Iris pigment epithelial cell (primary cell): Measurements from ENCODE around the gene P2RX1.
A peak's percentile ranks its signal among the peaks of the same experiment; 100 is the strongest.

Experiments
- DNase-seq: peaks from one replicate; pipeline ENCODE4 v3.0.0-alpha.2; 2011; ENCODE audit warnings: low read depth

The P2RX1 gene

DNA sequence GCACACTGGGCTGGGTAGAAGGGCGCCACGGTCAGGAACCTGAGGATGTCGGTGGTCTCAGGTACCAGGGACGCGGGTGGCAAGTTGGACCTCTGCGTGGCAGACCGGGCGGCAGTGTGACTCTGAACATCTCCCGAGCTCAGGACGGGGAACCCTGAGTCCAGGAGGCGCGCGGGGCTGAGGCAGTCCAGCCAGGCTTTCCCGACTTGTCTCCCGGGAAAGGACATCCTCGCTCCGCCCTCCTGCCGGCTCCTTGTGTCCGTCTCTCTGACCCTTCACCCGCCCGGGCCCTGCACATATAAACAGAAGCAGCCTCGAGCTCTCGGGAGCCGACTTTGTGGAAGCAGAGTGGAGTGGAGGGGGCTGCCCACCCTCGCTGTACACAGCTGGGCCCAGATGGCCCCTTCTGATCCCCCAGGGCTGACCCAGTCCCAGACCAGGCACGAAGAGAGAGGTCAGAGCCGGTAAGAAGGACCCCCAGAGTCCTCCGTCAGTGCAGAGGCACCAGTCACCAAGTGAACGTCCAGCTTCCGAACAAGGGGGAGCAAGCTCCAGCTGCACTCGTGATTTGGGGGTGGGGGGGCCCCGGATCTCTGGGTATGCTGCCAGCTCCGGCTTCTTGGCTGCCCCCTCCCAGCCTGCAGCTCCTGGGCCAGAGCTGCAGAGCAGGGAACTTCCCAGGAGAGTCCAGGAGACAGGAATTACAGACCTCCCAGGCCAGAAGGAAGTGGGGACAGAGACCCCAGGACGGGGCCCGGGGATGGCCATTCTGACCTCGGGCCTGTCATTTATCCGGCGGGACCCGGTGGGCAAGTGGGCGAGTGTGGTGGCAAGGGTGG is 8.5 kb upstream of the P2RX1 start:
- DNase-seq: no peak

DNA sequence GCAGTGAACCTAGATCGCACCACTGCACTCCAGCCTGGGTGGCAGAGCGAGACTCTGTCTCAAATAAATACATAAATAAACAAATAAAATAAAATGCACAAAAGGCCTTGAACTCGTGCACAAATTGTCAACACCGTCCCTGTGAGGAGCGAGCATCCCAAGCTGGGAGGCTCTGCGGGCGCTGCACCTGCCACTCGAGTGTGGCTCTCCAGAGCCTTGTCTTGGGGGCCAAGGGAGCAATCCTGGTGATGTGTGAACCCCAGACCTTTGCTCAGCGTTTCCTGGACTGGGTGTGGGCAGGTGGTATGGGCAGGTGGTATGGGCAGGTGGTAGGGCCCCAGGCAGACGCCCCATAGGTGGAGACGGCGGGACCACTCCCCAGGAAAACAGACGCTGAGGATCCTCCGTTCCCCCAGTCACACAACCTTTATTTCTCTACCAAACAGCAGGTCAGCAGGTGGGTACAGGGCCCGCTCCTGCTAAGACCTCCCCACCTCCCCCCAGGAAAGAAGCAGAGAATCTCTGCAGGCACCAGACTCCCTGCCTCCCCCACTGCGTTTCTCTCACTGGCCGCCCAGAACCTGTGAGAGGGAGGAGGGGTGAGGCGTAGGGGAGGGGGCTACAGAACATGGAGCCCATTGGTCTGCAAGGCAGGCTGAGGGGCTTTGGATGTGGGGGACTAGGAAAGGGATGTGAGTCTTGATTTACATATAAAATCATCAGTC is 7.4 kb upstream of the P2RX1 start:
- no peak for DNase-seq

DNA sequence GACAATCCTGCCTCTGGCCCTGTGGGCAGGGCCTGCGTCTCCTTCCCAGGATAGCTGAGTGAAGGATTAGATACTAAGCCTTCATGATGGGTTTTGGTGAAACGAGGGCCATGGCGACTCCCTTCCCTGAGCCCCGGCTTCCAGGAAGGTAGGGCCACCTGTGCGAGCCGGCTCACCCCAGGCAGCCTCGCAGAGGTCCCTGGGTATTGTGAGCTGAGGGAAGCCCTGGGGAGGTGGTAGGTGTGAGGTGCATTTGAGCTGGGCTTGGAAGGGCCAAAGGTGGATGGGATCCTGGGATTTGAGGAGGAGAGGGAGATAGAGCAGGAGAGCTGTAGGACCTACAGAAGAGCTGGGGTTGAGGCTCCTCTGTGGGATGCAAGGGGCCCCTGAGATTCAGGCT is 6.5 kb upstream of the P2RX1 start:
- no peak for DNase-seq

DNA sequence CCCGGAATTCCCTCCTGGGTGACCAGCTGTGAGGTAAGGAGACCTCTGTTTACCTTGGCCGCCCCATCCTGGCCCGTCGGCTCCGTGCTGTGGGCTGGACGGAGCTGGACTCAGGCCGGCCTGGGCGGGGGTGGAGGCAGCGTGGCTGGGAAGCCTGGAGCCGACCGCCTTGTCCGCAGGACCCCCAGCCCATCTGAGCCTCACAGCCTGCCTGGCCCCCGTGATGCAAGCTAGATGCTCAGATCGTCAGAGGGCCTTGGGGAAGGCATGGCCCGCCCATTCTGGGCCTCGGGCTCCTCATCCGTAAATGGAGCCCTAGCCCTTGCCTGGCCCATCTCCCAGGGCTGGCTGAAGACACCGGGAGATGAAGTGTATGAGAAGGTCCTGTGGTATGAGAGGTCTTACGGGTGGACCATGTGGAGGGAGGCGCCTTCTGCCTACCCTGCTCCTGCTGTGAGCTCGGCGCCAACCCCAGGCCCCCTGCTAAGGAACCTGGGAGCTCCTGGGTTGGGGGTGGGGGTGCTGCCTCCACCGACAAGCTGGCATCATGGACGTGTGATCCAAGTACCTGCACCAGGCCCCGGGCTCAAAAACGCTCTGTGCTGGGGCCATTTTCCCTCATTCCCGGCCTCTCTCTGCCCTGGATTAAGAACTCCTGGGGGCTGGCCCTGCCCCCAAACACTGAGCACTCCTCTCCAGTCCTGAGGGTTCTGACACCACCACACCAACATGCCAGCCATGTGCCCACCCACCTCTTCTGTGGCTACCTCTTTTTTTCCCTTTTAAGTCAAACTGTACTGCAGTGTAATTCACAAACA is 5.4 kb upstream of the P2RX1 start:
- no peak for DNase-seq

DNA sequence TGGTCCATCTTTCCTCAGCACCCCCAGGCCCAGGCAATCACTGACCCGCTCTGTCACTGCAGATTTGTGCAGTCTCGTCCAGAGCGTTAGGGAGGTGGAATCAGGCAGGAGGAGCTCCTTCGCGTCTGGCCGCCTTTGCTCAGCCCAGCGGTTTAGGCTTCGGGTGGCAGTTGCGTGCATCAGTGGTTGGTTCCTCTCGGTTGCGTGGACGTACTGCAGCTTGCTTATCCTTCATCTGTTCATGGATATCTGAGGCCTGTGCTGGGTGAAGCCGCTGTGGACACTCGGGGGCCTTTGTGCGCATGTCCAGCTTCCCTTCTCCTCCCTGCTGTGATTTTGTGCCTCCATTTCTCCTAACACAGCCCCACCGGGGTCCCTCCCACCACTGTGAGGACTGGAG is 4.7 kb upstream of the P2RX1 start:
- no peak for DNase-seq

DNA sequence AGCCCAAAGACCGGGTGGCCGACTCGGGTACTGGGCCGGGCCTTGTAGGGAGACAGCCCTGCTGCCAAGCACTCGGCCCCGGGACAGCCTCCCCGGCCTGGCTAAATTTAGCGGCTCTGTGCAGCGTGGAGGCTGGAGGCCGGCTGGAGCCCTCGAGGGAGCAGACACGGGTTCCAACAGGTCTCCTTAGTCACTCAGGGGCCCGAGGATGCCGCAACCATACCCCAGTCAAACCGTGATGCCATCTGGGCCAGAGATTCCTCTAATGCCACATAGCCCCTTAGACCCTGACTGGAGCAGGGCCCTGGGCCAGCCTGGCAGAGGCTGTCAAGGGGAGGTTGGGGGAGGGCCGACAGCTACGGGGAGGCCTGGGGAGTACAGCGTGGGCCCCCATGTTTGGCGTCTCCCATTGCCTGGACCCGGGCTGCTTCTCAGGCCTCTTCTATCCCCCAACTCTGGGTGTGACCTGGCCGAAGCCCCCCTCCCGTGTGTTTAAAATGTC is 2.9 kb upstream of the P2RX1 start:
- DNase-seq: no peak

DNA sequence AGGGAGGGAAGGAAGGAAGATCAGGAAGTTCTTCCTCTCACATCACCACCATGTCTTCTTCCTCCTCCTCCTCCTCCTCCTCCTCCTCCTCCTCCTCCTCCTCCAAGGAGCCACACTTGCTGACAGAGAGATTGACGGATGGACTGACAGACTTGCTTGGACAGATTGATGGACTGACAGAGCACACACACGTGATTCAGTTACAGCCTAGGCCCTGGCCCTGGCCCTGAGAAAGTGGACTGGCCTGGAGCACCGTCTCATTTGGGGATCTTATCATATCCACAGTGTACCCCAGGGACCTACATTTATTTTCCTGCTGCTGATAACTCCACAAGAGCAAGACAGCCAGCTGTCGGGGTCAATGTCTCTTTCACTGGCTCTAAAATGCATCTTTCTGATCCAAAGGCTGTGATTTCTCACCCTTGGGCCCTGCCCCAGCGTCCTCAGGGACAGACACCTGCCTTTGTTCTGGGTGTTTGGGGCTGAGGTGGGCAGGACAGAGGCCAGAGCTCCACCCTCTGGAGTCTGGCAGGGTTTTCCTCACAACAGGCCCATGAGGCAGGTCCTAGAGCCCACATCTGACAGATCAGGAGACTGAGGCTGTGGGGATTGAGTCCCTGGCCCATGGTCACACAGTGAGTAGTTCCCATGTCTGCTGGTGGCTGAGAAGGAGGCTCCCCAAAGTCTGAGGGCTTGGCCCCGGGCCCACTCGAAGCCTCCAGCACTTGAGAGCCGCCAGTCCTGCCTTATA is 2.3 kb upstream of the P2RX1 start:
- DNase-seq: no peak

DNA sequence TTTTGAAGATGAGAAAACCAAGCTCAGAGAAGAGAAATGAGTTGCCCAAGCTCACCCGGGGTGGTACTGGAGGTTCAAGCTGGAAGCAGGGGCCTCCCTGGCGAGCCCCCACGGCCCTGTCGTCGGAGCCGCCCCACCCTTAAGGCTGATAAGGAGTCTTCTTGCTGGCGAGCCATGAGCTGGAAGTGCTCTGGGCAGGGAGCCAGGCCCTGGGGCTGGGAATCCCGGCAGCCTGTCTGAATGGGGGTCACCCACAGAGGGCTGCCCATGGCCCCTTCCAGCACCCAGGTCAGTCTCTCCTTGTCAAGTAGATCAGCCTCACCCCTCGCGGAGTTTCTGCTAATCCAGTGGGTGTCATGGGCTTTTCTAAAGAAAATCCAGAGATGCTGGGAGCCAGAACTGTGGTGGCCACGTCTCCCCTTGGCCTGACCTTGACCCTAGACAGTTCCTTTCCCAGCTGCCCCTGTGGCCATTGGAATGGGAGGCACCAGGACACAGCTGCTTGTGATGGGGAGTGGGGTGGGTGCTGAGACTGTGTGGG is 1.2 kb upstream of the P2RX1 start:
- peak; percentile 49 for DNase-seq

DNA sequence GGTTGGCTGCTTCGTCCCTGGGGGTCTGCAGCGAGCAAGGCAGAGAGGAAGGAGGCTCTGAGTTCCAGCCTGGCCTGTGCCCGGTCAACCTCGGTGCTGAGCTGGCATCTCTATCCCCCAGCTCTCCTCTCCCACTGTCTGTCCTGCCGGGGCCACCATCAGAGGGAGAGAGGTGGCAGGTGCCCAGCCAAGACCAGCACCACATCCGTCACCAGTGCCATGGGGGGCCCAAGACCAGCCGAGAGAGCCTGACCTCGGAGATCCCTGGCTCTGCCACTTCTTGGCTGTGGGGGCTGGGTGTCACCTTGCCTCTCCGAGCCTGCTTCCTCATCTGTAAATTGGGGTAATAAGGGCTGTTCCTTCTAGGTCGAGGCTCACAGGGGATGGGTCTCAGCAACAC is 560 bp upstream of the P2RX1 start:
- DNase-seq: no peak

DNA sequence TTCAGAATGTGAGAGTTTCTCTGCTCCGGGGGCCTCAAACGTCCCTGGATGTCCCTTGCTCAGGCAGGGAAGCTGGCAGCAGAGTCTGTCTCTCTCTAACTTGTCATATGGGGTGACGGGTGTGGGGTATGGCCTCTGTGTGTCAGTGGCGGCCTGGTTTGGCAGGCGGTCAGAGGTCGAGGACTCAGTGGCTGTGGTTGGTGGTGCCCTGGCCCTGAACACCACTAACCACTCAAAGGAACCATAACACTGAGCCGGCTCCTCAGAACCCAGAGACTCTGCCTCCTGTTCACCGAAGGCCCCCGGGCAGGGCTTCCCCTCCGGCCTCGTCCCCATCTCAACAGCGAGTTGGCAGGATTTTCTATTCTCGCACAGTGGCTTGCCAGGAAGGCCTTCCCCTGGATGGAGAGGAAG is 677 bp downstream of the P2RX1 start:
- no peak for DNase-seq

DNA sequence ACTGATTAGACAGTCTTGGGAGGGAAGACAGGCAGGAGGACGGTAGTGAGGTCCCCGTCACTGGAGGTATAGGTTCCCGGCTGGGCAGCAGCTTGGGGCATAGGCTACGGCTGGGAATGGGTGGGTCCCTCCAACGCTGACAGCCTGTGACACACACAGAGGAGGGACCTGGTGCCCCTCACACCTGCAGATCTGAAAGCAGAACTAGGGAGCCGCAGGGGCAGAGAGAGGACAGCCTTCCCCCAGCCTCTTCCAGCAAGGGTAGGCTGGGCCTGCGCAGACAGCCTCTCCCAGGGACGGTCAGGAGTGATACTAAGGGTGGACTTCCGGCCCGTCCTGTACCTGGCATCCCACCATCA is 2.0 kb downstream of the P2RX1 start:
- no peak for DNase-seq

DNA sequence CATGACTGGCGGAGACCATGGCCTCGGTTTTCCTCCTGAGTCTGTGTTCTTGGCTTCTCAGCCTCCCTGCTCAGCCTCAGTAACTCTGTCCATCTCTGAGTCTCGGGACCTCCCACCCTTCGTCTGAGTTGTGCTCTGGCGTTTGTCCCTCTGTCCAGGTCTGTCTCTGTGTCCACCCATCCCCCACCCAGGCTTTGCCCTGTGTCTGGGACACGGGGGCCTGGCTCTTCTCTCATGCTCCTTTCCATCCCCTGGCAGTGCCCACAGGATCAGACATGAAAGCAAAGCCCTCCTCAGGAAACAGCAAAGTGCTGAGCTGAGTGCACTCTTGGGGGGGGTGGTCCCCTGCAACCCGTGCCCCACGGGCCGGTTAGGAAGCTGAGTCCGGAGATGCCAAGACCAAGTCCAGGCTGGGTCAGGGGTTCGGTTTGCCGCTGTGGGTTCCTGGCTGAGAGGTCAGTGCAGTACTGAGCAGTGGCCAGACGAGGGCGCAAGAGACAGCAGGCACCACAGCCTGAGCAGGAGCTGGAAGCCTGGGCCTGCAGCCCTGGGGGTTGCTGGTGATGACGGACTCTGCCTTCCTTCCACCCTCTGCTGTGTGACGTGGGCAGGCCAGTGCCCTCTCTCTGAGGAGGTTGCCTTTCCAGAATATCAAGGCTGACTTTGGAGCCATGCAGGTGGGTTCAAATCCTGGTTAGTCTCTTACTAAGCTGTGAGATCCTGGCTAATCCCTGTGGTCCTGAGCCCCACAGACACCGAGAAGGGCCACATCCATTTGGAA is 2.5 kb downstream of the P2RX1 start:
- DNase-seq: peak; percentile 68

DNA sequence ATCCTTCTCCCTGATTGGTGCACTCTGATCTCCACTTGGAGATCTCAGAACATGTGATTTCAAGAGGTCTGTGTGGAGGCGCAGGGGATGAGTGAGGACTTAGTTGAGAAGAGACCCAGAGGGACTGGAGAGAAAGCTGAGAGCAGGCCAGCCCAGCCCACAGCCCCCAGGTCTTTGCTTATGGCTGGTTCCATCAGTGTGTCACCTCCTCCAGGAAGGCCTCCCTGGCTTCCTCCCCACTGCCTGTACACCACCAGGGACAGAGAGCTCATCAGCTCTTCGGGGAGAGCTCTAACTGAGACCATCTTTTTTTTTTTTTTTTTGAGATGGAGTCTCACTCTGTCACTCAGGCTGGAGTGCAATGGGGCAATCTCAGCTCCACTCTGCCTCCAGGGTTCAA is 3.4 kb downstream of the P2RX1 start:
- no peak for DNase-seq

DNA sequence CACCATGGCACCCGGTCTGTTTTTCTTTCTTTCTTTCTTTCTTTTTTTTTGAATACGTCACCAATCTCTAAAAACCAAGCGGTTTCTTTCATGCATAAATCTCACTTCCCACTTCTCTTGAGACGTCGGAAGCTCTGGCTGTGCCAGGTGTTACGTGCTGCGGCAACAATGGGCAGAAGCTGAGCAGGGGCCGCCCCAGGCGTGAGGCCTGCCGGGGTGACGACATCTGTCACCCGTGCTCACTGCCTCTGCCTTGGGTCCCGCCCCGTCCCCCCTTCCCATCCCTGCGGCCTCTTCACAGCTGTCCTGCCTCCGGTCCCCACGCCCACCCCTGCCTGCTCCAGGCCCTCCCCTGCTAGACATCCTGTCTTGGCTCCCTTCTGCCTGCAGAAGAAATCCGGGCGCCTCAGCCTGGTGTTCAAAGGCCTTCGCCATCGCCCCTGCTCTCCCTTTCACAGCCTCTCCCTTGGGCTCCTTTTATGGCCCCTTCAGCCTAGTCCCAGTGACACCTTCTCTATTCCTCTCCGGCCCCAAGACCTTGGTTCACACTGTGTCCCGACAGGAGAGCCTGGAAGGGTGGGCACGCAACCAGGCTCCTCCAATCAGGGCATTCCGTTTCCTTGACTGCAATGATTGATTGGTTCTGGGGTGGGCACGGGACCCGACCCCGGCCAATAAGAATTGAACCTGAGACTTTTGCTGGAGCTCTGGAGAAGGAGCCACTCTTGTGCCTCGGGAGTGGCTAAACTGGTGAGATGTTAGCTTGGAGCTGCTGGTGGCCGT is 4.8 kb downstream of the P2RX1 start:
- no peak for DNase-seq

DNA sequence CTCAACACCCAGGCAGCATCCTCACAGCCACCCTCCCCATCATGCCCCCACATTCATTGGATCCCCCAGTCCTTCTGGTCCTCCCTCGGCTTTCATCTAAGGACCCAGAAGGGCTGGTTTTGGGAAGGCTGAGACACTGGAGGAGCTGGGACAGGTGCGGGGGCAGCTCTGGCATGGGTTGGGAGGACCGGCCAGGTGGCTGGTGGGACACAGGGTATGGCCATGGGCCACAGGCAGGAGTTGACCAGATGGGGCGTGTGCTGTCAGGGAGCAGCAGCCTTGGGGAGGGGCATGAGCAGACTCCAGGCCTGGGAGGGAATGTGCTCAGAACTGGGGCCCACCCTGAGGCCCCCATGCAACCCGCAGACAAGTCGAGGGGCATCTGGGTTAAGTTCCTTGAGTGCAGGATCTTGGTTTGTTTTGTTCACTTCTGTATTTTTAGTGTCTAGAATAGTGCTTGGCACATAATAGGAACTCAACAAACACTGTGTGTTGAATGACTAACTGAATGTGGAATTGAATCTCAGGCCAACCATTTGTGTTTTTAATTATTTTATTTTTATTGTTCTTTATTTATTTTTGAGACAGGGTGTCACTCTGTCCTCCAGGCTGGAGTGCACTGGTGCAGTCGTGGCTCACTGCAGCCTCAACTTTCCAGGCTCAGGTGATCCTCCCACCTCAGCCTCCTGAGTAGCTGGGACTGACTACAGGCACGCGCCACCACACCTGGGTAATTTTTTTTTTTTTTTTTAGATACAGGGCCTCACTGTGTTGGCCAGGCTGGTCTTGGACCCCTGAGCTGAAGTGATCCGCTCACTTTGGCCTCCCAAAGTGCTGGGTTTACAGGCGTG is 5.6 kb downstream of the P2RX1 start:
- DNase-seq: no peak

DNA sequence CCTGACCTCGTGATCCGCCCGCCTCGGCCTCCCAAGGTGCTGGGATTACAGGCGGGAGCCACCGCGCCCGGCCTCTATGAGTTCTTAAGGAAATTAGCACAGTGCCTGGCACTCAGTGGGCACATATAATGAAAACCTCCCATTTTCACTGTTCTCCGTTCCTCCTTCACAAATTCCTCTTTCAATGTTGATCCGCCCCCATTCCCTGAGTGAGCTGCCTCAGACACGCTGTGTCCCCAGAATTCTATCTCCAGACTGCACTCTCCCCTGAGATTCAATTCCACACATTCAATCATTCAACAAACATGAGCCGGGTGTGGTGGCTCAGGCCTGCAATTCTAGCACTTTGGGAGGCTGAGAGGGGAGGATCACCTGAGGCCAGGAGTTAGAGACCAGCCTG is 7.0 kb downstream of the P2RX1 start:
- DNase-seq: no peak

DNA sequence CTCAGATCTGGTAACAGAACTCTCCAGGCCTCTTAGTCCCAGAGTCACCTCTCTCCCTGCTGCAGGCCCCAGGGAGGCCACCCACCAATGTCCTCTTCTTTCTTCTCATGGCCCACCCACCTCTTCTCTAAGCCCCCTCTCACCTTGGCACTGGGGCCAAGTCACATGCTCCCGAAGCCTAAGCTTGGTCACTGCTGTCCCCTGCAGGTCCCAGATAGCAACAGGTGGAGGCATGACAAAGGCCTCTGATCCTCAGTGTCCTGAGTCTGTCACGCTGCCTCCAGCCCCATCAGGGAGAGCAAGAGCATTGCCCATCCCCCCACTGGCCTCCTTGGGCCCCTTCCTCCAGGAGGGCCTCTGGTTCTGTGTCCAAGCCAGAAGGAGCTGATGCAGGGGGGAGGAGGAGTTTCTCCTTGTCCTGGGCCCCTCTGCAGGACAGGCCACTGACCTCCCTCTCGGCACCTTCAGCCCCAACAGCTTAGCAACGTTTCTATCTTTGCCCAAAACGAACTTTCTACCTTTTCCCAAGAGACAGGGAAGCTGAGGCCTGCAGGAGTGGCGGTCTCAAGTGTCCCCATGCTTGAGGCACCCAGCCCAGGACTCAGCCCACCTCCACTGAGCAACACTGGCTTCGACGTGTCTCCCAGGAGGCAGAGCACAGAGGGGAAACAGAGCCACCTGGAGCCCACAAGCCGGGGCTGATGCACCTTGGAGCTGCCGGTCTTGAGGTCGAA is 8.6 kb downstream of the P2RX1 start:
- no peak for DNase-seq

DNA sequence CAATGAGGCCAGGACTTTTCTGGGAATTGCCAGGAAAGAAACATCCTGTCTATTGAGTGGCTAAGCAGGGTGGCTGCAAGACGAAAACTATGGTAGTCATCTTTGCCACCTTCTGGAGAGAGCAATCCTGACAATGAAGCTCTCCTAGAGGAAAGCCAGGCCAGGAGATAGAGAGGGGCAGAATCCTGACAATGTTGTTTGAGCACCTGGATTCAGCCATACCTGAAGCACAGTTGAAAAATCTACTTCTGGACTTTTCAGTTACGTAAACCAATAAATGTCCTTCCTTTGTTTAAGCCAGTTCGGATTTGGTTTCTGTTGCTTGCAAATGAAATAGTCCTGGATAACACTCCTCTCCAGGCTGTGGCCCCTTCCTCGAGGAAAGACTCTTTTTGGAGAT is 9.4 kb downstream of the P2RX1 start:
- DNase-seq: no peak
